ENCODE data around the gene TEX13A.

DNA sequence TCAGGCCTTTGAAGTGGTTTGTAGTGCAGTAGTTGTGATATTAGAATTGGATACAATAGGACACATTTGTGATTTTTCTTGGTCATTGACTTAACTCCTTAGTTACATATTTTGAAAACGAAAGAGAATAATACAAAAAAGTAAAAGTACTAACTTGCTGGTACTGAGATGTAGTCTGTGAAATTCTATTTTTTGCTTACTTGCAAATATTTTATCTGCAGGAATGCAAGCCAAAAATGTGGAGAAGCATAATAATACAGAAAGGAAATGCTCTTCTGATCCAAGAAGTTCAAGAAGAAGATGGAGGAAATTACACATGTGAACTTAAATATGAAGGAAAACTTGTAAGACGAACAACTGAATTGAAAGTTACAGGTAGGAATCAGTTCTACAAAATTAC, 46.7 kb upstream of the TEX13A start:
- TF ChIP-seq ZSCAN12 (CRISPR knock-in tag; IDR thresholded peaks at IDR 0.05) (no peak), BHLHE40 (IDR thresholded peaks at IDR 0.05; ENCODE audit: low read length) (no peak), ELF1 (CRISPR knock-in tag; IDR thresholded peaks at IDR 0.05) (no peak)
- TF ChIP-seq, protein P1, sequence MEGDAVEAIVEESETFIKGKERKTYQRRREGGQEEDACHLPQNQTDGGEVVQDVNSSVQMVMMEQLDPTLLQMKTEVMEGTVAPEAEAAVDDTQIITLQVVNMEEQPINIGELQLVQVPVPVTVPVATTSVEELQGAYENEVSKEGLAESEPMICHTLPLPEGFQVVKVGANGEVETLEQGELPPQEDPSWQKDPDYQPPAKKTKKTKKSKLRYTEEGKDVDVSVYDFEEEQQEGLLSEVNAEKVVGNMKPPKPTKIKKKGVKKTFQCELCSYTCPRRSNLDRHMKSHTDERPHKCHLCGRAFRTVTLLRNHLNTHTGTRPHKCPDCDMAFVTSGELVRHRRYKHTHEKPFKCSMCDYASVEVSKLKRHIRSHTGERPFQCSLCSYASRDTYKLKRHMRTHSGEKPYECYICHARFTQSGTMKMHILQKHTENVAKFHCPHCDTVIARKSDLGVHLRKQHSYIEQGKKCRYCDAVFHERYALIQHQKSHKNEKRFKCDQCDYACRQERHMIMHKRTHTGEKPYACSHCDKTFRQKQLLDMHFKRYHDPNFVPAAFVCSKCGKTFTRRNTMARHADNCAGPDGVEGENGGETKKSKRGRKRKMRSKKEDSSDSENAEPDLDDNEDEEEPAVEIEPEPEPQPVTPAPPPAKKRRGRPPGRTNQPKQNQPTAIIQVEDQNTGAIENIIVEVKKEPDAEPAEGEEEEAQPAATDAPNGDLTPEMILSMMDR (CRISPR knock-in tag; IDR thresholded peaks at IDR 0.05): no peak
- TF ChIP-seq, protein P2, sequence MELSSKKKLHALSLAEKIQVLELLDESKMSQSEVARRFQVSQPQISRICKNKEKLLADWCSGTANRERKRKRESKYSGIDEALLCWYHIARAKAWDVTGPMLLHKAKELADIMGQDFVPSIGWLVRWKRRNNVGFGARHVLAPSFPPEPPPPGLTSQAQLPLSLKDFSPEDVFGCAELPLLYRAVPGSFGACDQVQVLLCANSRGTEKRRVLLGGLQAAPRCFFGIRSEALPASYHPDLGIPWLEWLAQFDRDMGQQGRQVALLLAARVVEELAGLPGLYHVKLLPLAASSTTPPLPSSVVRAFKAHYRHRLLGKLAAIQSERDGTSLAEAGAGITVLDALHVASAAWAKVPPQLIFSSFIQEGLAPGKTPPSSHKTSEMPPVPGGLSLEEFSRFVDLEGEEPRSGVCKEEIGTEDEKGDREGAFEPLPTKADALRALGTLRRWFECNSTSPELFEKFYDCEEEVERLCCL (CRISPR knock-in tag; IDR thresholded peaks at IDR 0.05; ENCODE audit: borderline replicate concordance): no peak
